ENCODE results near the gene LGR4. TPM values are rescaled to one million over a fixed set of nuclear protein-coding genes. Genes with fewer than 3 reads are reported as not detected.

Gene LGR4
- total RNA-seq, 3 donors from 2014 or later = 81.9 to 185 (median 104) TPM

DNA sequence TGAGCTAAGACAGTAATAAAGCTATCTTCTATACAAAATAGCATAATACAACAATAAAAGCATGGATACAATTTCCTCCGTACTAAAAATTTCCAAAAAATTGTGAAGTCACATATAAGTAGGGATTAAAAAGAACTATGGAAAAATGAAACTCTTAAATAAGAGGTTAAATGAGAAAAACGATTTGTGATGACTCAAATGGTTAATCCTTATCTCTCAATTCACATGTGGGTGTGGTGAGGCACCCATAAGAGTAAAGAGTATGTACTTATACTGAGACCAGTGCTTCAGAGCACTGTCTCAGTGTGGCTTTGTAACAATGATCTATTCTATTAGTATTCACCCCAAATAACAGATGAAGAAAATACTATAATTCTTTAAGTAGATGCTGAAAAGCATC is 84.6 kb downstream of the LGR4 start:
- Histone ChIP-seq H3K4me1 (ENCODE audit: low read depth) (peaks cover 17% of the 10 kb centered on the region), H3K9me3 (no peaks in the 10 kb centered on the region), H3K36me3 (ENCODE audit: low read depth) (peaks cover 8% of the 10 kb centered on the region), H3K4me3 (no peak overlapping the region)
- intact Hi-C loops (cut with DNase I, micrococcal nuclease) = loop anchor here in 1 of 2 donors (5.0 kb wide), 1 partner anchor 79 kb away; no protein-coding TSS in a partner anchor
- DNase-seq (no peak), ATAC-seq (peak; percentile 55)
- TF ChIP-seq, protein P1, sequence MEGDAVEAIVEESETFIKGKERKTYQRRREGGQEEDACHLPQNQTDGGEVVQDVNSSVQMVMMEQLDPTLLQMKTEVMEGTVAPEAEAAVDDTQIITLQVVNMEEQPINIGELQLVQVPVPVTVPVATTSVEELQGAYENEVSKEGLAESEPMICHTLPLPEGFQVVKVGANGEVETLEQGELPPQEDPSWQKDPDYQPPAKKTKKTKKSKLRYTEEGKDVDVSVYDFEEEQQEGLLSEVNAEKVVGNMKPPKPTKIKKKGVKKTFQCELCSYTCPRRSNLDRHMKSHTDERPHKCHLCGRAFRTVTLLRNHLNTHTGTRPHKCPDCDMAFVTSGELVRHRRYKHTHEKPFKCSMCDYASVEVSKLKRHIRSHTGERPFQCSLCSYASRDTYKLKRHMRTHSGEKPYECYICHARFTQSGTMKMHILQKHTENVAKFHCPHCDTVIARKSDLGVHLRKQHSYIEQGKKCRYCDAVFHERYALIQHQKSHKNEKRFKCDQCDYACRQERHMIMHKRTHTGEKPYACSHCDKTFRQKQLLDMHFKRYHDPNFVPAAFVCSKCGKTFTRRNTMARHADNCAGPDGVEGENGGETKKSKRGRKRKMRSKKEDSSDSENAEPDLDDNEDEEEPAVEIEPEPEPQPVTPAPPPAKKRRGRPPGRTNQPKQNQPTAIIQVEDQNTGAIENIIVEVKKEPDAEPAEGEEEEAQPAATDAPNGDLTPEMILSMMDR (IDR thresholded peaks at IDR 0.05) = no peak

DNA sequence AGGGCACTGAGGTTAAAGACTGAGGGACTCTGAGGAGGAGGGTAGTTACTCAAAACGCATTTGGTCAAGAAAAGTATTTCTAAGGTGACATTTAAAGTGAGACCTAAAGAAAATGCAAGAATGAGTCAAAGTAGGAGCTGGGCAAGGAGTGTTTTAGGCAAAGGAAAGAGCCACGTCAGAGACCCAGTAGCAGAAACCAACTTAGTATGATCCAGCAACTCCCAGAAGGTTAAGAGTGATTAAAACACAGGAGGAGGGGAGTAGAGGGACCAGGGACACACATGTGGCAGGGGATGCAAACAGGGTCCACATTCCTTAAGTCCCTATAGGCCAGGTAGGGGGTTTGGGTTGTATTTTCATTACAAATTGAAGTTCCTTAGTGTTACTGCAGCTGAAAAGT is 85.2 kb downstream of the LGR4 start:
- DNase-seq (no peak), ATAC-seq (no peak)
- H3K4me1 ChIP-seq (ENCODE audit: low read depth) = peaks cover 15% of the 10 kb centered on the region
- TF ChIP-seq, protein P1 (IDR thresholded peaks at IDR 0.05) = no peak
- intact Hi-C loops (cut with DNase I, micrococcal nuclease) = loop anchor here in 1 of 2 donors (5.0 kb wide), 1 partner anchor 80 kb away; no protein-coding TSS in a partner anchor
- H3K9me3 ChIP-seq = no peaks in the 10 kb centered on the region
- H3K36me3 ChIP-seq (ENCODE audit: low read depth) = peaks cover 8% of the 10 kb centered on the region
- H3K4me3 ChIP-seq = no peak overlapping the region

DNA sequence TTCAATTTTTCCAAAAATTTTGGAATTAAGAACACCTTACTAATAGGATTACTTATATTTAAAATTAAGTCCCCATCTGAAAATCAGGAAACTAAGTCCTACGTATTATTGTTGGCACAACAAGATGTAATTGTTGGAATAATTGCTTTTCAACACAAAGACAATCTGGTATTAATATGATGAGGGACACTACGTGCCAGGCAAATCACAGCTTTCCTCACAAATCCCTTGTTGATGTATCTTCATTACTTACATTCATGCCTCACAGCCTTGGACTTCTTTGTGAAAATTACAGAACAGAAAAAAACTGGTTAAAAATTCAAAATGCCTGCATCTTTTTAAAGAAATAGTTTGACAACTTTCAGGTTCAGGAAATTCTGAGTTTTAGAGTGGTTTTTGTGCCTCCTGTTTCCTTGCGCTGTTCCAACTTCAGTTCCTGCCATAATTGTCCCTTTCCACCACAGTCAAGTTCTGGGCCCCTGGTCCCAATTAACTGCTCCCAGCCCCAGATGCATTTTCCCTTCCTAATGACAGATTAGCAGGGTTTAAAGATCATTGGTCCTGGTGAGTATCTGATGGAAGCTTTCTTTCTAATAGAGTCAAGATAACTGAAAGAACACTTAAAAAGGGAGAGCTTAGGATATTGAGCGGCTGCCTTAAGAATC is 86.3 kb downstream of the LGR4 start:
- H3K9me3 ChIP-seq = no peaks in the 10 kb centered on the region
- TF ChIP-seq, protein P1 (IDR thresholded peaks at IDR 0.05) = no peak
- no peak for DNase-seq
- ATAC-seq = no peak
- peaks cover 8% of the 10 kb centered on the region for H3K36me3 ChIP-seq (ENCODE audit: low read depth)
- peaks cover 7% of the 10 kb centered on the region for H3K4me1 ChIP-seq (ENCODE audit: low read depth)
- no peak overlapping the region for H3K4me3 ChIP-seq
- intact Hi-C loops (cut with DNase I, micrococcal nuclease) = loop anchor here in 1 of 2 donors (5.0 kb wide), 1 partner anchor 81 kb away; no protein-coding TSS in a partner anchor

DNA sequence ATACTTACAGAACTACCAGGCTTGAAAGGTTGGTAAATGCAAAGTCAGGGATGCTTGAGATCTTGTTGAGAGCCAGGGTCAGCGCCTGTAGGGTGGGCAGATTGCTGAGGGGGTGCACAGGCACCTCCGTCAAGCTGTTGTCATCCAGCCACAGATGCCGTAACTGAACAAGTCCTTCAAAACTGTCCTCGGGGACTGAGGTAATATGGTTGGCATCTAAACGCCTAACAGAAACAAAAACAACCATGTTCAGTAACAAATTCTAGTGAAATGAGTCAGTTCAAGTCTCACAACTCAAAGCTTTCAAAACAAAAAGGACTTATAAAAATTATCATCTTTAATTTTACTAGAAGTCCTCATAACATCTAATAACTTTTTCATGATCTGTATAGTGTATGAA is 87.3 kb downstream of the LGR4 start:
- DNase-seq (no peak), ATAC-seq (no peak)
- Histone ChIP-seq H3K36me3 (ENCODE audit: low read depth) (peaks cover 8% of the 10 kb centered on the region), H3K9me3 (no peaks in the 10 kb centered on the region), H3K4me1 (ENCODE audit: low read depth) (peaks cover 7% of the 10 kb centered on the region), H3K4me3 (no peak overlapping the region)
- TF ChIP-seq, protein P1 (IDR thresholded peaks at IDR 0.05) = no peak
- intact Hi-C loops (cut with DNase I, micrococcal nuclease) = loop anchor here in 1 of 2 donors (5.0 kb wide), 1 partner anchor 82 kb away; no protein-coding TSS in a partner anchor

DNA sequence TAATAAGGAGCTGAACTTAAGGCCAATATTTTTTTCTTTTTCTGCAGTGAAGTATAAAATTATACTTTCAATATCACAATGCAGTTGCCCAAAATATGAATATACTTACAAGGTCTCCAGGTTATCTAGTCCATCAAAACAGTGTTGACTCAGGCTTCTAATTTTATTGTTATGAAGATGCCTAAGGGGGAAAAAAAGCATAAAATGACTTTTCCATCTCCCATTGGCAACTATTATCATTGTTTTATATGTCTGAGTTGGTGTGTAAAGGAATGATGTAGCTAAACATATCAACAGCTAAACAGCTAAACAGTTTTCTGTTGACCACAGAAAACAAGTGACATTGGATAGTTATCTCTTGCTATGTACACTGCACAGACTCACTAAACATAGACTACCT is 88.4 kb downstream of the LGR4 start:
- ATAC-seq = no peak
- Histone ChIP-seq H3K4me1 (ENCODE audit: low read depth) (no peaks in the 10 kb centered on the region), H3K36me3 (ENCODE audit: low read depth) (peaks cover 8% of the 10 kb centered on the region), H3K4me3 (no peak overlapping the region), H3K9me3 (no peaks in the 10 kb centered on the region)
- TF ChIP-seq, protein P1 (IDR thresholded peaks at IDR 0.05) = no peak
- no peak for DNase-seq
- intact Hi-C loops (cut with DNase I, micrococcal nuclease) = no loop called here

Data from mucosa of descending colon (tissue), 3 donors.